Brain microvascular endothelial cell (primary cell): Measurements from ENCODE around the gene KRTAP5-7.
"Not testable (repeated sequence)": the region's sequence is repeated elsewhere in the genome, so short reads cannot be mapped to it uniquely, and the experiment has no call there.

ENCODE experiments used
- DNase-seq: peaks from one replicate; pipeline ENCODE4 v3.0.0-alpha.2; 2020
- H3K27ac ChIP-seq: fragments of 250-450 bp; sonication (Bioruptor Pico); 2 replicates; pipeline ENCODE4 v1.5.1; 2020; ENCODE audit warnings: mild to moderate bottlenecking, moderate library complexity
- H3K27me3 ChIP-seq: fragments of 250-450 bp; sonication (Bioruptor Pico); replicated peaks from 2 replicates; pipeline ENCODE4 v1.5.1; 2020; ENCODE audit warnings: mild to moderate bottlenecking
- H3K36me3 ChIP-seq: fragments of 250-450 bp; sonication (Bioruptor Pico); replicated peaks from 2 replicates; pipeline ENCODE4 v1.5.1; 2020; ENCODE audit warnings: mild to moderate bottlenecking
- H3K4me3 ChIP-seq: 2 replicates; pipeline ENCODE4 v1.5.1; 2011; ENCODE audit warnings: low read depth, mild to moderate bottlenecking, control low read depth, low read length, moderate library complexity
- in situ Hi-C: cut with HindIII; loops from 2 replicates; pipeline ENCODE4 v1.10.0; 2017; ENCODE audit warnings: low sequenced_read_pairs, low pct_ligation_motif_present
- TF ChIP-seq, protein P1 (sequence below): IDR thresholded peaks from 2 replicates; pipeline ENCODE4 v1.5.1; 2011; ENCODE audit warnings: low read depth, mild to moderate bottlenecking, moderate library complexity, low read length, control low read depth, inconsistent platforms; ENCODE audit errors: missing control alignments

Gene KRTAP5-7

DNA sequence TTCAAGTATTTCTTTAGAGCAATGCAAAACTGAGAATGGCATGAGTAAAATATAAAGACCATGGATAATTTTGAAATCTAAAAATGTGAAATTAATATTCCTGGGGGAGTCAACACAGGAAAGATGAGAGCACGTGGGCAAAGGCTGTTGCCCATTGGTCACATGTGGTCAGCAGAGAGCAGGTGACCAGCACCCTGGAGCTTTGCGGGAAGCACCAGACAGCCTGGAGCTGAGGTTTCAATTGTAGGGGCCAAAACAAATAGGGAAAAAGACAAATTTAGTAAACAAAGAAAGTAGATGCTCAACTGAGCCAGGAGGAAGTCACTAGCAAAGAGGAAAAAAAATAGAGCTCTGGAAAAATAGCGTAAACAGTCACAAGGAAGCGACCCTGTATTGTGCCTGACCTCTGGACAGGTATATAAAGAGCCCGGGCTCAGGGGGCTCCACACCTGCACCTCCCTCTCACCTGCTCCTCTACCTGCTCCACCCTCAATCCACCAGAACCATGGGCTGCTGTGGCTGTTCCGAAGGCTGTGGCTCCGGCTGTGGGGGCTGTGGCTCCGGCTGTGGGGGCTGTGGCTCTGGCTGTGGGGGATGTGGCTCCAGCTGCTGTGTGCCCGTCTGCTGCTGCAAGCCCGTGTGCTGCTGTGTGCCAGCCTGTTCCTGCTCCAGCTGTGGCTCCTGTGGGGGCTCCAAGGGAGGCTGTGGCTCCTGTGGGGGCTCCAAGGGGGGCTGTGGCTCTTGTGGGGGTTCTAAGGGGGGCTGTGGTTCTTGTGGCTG lies at the start of gene KRTAP5-7:
Gene KRTAP5-7, plus strand, starts transcription at position 472 of the 780 bp plus-strand sequence. Its CDS starts 34 bp downstream, at position 506.
- H3K36me3 ChIP-seq, H3K27me3 ChIP-seq, H3K4me3 ChIP-seq, in situ Hi-C loops, DNase-seq, H3K27ac ChIP-seq: not testable (repeated sequence)

GRCh38 chr11:71477641-71478527 lies 49.2 kb upstream of the KRTAP5-7 start:
- in situ Hi-C loops: no loop called here

GRCh38 chr11:71478528-71478840 lies 48.6 kb upstream of the KRTAP5-7 start:
- Histone ChIP-seq H3K36me3 (peaks cover 50% of the 10 kb centered on the region), H3K27ac (no peak overlapping the region), H3K27me3 (no peaks in the 10 kb centered on the region), H3K4me3 (no peak overlapping the region)
- TF ChIP-seq, protein P1, sequence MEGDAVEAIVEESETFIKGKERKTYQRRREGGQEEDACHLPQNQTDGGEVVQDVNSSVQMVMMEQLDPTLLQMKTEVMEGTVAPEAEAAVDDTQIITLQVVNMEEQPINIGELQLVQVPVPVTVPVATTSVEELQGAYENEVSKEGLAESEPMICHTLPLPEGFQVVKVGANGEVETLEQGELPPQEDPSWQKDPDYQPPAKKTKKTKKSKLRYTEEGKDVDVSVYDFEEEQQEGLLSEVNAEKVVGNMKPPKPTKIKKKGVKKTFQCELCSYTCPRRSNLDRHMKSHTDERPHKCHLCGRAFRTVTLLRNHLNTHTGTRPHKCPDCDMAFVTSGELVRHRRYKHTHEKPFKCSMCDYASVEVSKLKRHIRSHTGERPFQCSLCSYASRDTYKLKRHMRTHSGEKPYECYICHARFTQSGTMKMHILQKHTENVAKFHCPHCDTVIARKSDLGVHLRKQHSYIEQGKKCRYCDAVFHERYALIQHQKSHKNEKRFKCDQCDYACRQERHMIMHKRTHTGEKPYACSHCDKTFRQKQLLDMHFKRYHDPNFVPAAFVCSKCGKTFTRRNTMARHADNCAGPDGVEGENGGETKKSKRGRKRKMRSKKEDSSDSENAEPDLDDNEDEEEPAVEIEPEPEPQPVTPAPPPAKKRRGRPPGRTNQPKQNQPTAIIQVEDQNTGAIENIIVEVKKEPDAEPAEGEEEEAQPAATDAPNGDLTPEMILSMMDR: no peak
- no peak for DNase-seq
- in situ Hi-C loops: no loop called here

More at GRCh38 chr11:71477641-71478527, 49.2 kb upstream of the KRTAP5-7 start:
- TF ChIP-seq, protein P1: no peak
- Histone ChIP-seq H3K4me3 (no peak overlapping the region), H3K27ac (no peak overlapping the region), H3K36me3 (peaks cover 49% of the 10 kb centered on the region), H3K27me3 (no peaks in the 10 kb centered on the region)
- DNase-seq: no peak

- Histone ChIP-seq H3K4me3 (no peak overlapping the region), H3K27me3 (no peaks in the 10 kb centered on the region), H3K27ac (no peak overlapping the region), H3K36me3 (peaks cover 61% of the 10 kb centered on the region)
- no peak for DNase-seq
- TF ChIP-seq, protein P1: no peak
- in situ Hi-C loops: no loop called here
Observed at GRCh38 chr11:71481101-71481960, 45.7 kb upstream of the KRTAP5-7 start.

DNA sequence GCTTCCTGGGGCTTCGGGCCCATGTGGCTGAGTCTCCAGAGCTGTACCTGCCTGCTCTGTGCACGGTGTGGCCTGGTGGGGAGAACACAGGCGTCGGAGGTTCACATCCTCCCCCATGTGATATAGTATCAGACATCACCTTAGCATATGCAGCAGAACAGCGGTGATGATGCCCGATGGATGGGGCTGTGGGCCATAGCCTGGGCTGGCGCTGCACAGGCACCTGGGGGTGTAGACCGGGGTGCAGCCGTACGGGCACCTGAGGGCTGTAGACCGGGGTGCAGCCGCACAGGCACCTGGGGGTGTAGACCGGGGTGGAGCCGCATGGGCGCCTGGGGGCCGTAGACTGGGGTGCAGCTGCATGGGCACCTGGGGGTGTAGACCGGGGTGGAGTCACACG lies 44.9 kb upstream of the KRTAP5-7 start:
- peaks cover 56% of the 10 kb centered on the region for H3K36me3 ChIP-seq
- no peak for DNase-seq

More for the DNA sequence above, 44.9 kb upstream of the KRTAP5-7 start:
- in situ Hi-C loops: no loop called here
- no peak overlapping the region for H3K4me3 ChIP-seq
- no peak overlapping the region for H3K27ac ChIP-seq
- no peaks in the 10 kb centered on the region for H3K27me3 ChIP-seq
- TF ChIP-seq, protein P1: no peak
